GM21825 (cell line): ENCODE results near the gene ARHGEF6.
A peak's percentile ranks its signal among the peaks of the same experiment; 100 is the strongest.

ENCODE experiments used
- ATAC-seq: cut with Tn5 transposase; IDR thresholded peaks from one replicate; pipeline ENCODE4 v1.9.1; 2021; ENCODE audit warnings: mild to moderate bottlenecking, moderate library complexity; ENCODE audit not compliant: unreplicated experiment

ARHGEF6 gene

GRCh38 chrX:136747003-136747986 is 33.4 kb downstream of the ARHGEF6 start:
- peak; percentile 72 for ATAC-seq

GRCh38 chrX:136745215-136746173 is 35.2 kb downstream of the ARHGEF6 start:
- no peak for ATAC-seq

GRCh38 chrX:136742721-136743379 is 37.9 kb downstream of the ARHGEF6 start:
- ATAC-seq = no peak

GRCh38 chrX:136738049-136738729 is 42.5 kb downstream of the ARHGEF6 start:
- ATAC-seq = no peak

GRCh38 chrX:136736690-136737089 is 44.0 kb downstream of the ARHGEF6 start:
- ATAC-seq = no peak

- no peak for ATAC-seq
Observed at GRCh38 chrX:136735601-136736000, 45.1 kb downstream of the ARHGEF6 start.

GRCh38 chrX:136733613-136734012 is 47.1 kb downstream of the ARHGEF6 start:
- no peak for ATAC-seq

GRCh38 chrX:136731798-136732197 is 48.9 kb downstream of the ARHGEF6 start:
- ATAC-seq = no peak

GRCh38 chrX:136731207-136731782 is 49.4 kb downstream of the ARHGEF6 start:
- ATAC-seq = no peak

- no peak for ATAC-seq
Observed at GRCh38 chrX:136728393-136728792, 52.3 kb downstream of the ARHGEF6 start.

GRCh38 chrX:136725441-136726104 is 55.2 kb downstream of the ARHGEF6 start:
- ATAC-seq = no peak

GRCh38 chrX:136718091-136718490 is 62.6 kb downstream of the ARHGEF6 start:
- ATAC-seq = no peak

- ATAC-seq = peak; percentile 84
Observed at GRCh38 chrX:136714626-136715599, 65.8 kb downstream of the ARHGEF6 start.

- ATAC-seq = no peak
Observed at GRCh38 chrX:136712650-136713310, 68.0 kb downstream of the ARHGEF6 start.

- no peak for ATAC-seq
Observed at GRCh38 chrX:136711147-136711546, 69.6 kb downstream of the ARHGEF6 start.

- peak; percentile 38 for ATAC-seq
Observed at GRCh38 chrX:136710325-136710951, 70.3 kb downstream of the ARHGEF6 start.

GRCh38 chrX:136708348-136708747 is 72.4 kb downstream of the ARHGEF6 start:
- no peak for ATAC-seq
